ENCODE data around the gene CLSTN2.

CLSTN2 gene

GRCh38 chr3:140273542-140274195, 338.7 kb downstream of the CLSTN2 start:
- FAIRE-seq: no peak

GRCh38 chr3:140274429-140274828, 339.4 kb downstream of the CLSTN2 start:
- DNase-seq (ENCODE audit: low spot score): no peak
- FAIRE-seq: no peak

More at GRCh38 chr3:140273542-140274195, 338.7 kb downstream of the CLSTN2 start:
- peak; percentile 16 for DNase-seq (ENCODE audit: low spot score)

- FAIRE-seq: no peak
- DNase-seq (ENCODE audit: low spot score): no peak
These were observed 341.7 kb downstream of the CLSTN2 start for GRCh38 chr3:140276703-140277102.

GRCh38 chr3:140277886-140278285, 342.9 kb downstream of the CLSTN2 start:
- no peak for FAIRE-seq

GRCh38 chr3:140284372-140284771, 349.4 kb downstream of the CLSTN2 start:
- FAIRE-seq (no peak), DNase-seq (ENCODE audit: low spot score) (no peak)

More at GRCh38 chr3:140277886-140278285, 342.9 kb downstream of the CLSTN2 start:
- no peak for DNase-seq (ENCODE audit: low spot score)

GRCh38 chr3:140285380-140285779, 350.4 kb downstream of the CLSTN2 start:
- DNase-seq (ENCODE audit: low spot score) (no peak), FAIRE-seq (no peak)

- DNase-seq (ENCODE audit: low spot score) (no peak), FAIRE-seq (no peak)
These were observed 353.6 kb downstream of the CLSTN2 start for GRCh38 chr3:140288595-140288994.

- DNase-seq (ENCODE audit: low spot score): no peak
These were observed 355.1 kb downstream of the CLSTN2 start for GRCh38 chr3:140290105-140290504.

GRCh38 chr3:140292170-140292569, 357.2 kb downstream of the CLSTN2 start:
- no peak for FAIRE-seq

More at GRCh38 chr3:140290105-140290504, 355.1 kb downstream of the CLSTN2 start:
- no peak for FAIRE-seq

GRCh38 chr3:140292684-140293083, 357.7 kb downstream of the CLSTN2 start:
- DNase-seq (ENCODE audit: low spot score) (peak; percentile 65), FAIRE-seq (no peak)

More at GRCh38 chr3:140292170-140292569, 357.2 kb downstream of the CLSTN2 start:
- DNase-seq (ENCODE audit: low spot score): peak; percentile 21

GRCh38 chr3:140294058-140294457, 359.1 kb downstream of the CLSTN2 start:
- FAIRE-seq (no peak), DNase-seq (ENCODE audit: low spot score) (no peak)

- FAIRE-seq (no peak), DNase-seq (ENCODE audit: low spot score) (no peak)
These were observed 361.9 kb downstream of the CLSTN2 start for GRCh38 chr3:140296796-140297352.

GRCh38 chr3:140298043-140298442, 363.1 kb downstream of the CLSTN2 start:
- FAIRE-seq: no peak
- no peak for DNase-seq (ENCODE audit: low spot score)

- no peak for DNase-seq (ENCODE audit: low spot score)
- FAIRE-seq: no peak
These were observed 363.6 kb downstream of the CLSTN2 start for GRCh38 chr3:140298569-140299070.

GRCh38 chr3:140303875-140304274, 368.9 kb downstream of the CLSTN2 start:
- DNase-seq (ENCODE audit: low spot score) (no peak), FAIRE-seq (no peak)

- DNase-seq (ENCODE audit: low spot score): no peak
These were observed 373.6 kb downstream of the CLSTN2 start for GRCh38 chr3:140308535-140308934.

GRCh38 chr3:140311428-140311827, 376.4 kb downstream of the CLSTN2 start:
- no peak for DNase-seq (ENCODE audit: low spot score)
- FAIRE-seq: no peak

More at GRCh38 chr3:140308535-140308934, 373.6 kb downstream of the CLSTN2 start:
- FAIRE-seq: no peak

GRCh38 chr3:140315955-140316354, 381.0 kb downstream of the CLSTN2 start:
- DNase-seq (ENCODE audit: low spot score) (no peak), FAIRE-seq (no peak)

- FAIRE-seq (no peak), DNase-seq (ENCODE audit: low spot score) (no peak)
These were observed 381.5 kb downstream of the CLSTN2 start for GRCh38 chr3:140316466-140316865.

- FAIRE-seq (no peak), DNase-seq (ENCODE audit: low spot score) (no peak)
These were observed 381.9 kb downstream of the CLSTN2 start for GRCh38 chr3:140316868-140317400.

GRCh38 chr3:140319739-140320138, 384.8 kb downstream of the CLSTN2 start:
- no peak for FAIRE-seq
- no peak for DNase-seq (ENCODE audit: low spot score)

- FAIRE-seq: no peak
These were observed 388.6 kb downstream of the CLSTN2 start for GRCh38 chr3:140323561-140323960.

GRCh38 chr3:140332131-140332530, 397.1 kb downstream of the CLSTN2 start:
- FAIRE-seq: no peak
- DNase-seq (ENCODE audit: low spot score): no peak

More at GRCh38 chr3:140323561-140323960, 388.6 kb downstream of the CLSTN2 start:
- DNase-seq (ENCODE audit: low spot score): no peak
